ENCODE data around the gene GPN1.

- TF ChIP-seq EZH2phosphoT487 (IDR thresholded peaks at IDR 0.05; ENCODE audit: insufficient read depth, low read depth), result no peak
- no peak for TF ChIP-seq EZH2 (IDR thresholded peaks at IDR 0.05; ENCODE audit: insufficient read depth, poor library complexity, severe bottlenecking)
Observed at GRCh38 chr2:27622921-27623384, 5.9 kb upstream of the GPN1 start.
